Measurements from ENCODE around the gene RBKS. TPM values are rescaled to one million over a fixed set of nuclear protein-coding genes. Genes with fewer than 3 reads are reported as not detected.

Gene RBKS
- total RNA-seq, 2 experiments from 2014 or later, result 2.6 to 3.0 TPM

GRCh38 chr2:27903649-27904404 lies 13.6 kb upstream of the RBKS start:
- TF ChIP-seq CTCF (IDR thresholded peaks at IDR 0.05), result no peak
- H3K4me1 ChIP-seq (ENCODE audit: insufficient read depth, low read length), result no peaks in the 10 kb centered on the region
- Mint-ChIP-seq H3K27ac (no peak overlapping the region), H3K36me3 (ENCODE audit: low read depth) (peaks cover 70% of the 10 kb centered on the region), H3K9me3 (no peaks in the 10 kb centered on the region), H3K4me1 (ENCODE audit: low read depth) (peaks cover 20% of the 10 kb centered on the region), H3K4me3 (no peak overlapping the region), H3K27me3 (no peaks in the 10 kb centered on the region)
- no peaks in the 10 kb centered on the region for H3K27me3 ChIP-seq (ENCODE audit: control insufficient read depth in 1 of 2, insufficient read depth in 2 of 2, low read length in 2 of 2)
- ChIA-PET POLR2A (no interaction called here), CTCF (no interaction called here)
- H3K27ac ChIP-seq (ENCODE audit: low read depth in 1 of 2, low read length in 2 of 2), result no peak overlapping the region
- H3K4me3 ChIP-seq (ENCODE audit: low read length), result no peak overlapping the region
- peak in 1 of 14 experiments; percentile 18 for DNase-seq
- intact Hi-C loops (cut with DNase I, micrococcal nuclease), result no loop called here
- H3K36me3 ChIP-seq (ENCODE audit: insufficient read depth, low read length), result no peaks in the 10 kb centered on the region
- ATAC-seq (ENCODE audit: poor library complexity), result no peak
- no peaks in the 10 kb centered on the region for H3K9me3 ChIP-seq (ENCODE audit: control insufficient read depth in 1 of 2, insufficient read depth in 1 of 2, low read length in 2 of 2)

- POLR2A ChIA-PET, result no interaction called here
- Histone ChIP-seq H3K27ac (ENCODE audit: low read depth in 1 of 2, low read length in 2 of 2) (no peak overlapping the region), H3K27me3 (ENCODE audit: control insufficient read depth in 1 of 2, insufficient read depth in 2 of 2, low read length in 2 of 2) (no peaks in the 10 kb centered on the region), H3K9me3 (ENCODE audit: control insufficient read depth in 1 of 2, insufficient read depth in 1 of 2, low read length in 2 of 2) (no peaks in the 10 kb centered on the region), H3K4me3 (ENCODE audit: low read length) (no peak overlapping the region), H3K4me1 (ENCODE audit: insufficient read depth, low read length) (no peaks in the 10 kb centered on the region), H3K36me3 (ENCODE audit: insufficient read depth, low read length) (peaks cover 6% of the 10 kb centered on the region)
- Mint-ChIP-seq H3K27me3 (no peaks in the 10 kb centered on the region), H3K4me1 (ENCODE audit: low read depth) (peaks cover 27% of the 10 kb centered on the region), H3K4me3 (no peak overlapping the region), H3K36me3 (ENCODE audit: low read depth) (peaks cover 73% of the 10 kb centered on the region), H3K9me3 (no peaks in the 10 kb centered on the region), H3K27ac (no peak overlapping the region)
- TF ChIP-seq CTCF (IDR thresholded peaks at IDR 0.05), result no peak
- ATAC-seq (ENCODE audit: poor library complexity) (no peak), DNase-seq (no peak)
- intact Hi-C loops (cut with DNase I, micrococcal nuclease), result no loop called here
- CTCF ChIA-PET, result no interaction called here
These were observed 12.8 kb upstream of the RBKS start for GRCh38 chr2:27903018-27903417.

DNA sequence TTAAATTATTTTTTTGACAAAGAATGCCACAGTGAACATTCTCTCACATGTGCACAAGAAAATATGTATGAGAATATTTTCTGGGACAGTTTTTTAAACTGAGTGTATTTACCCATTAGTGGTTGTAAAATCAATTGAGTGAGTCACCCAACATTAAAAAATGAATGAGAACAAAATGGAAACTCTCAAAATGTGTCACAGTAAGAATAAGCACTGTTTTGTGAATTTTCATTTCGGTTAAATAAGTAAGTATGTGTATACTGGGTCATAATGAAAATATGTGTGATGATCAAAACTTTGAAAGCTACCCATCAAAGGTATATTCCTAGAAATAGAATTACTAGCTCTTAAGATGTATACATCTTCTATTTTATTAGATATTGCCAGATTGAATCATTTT lies 11.9 kb upstream of the RBKS start:
- ChIA-PET CTCF (no interaction called here), POLR2A (no interaction called here)
- Mint-ChIP-seq H3K36me3 (ENCODE audit: low read depth) (peaks cover 77% of the 10 kb centered on the region), H3K9me3 (no peaks in the 10 kb centered on the region), H3K27me3 (no peaks in the 10 kb centered on the region), H3K4me3 (no peak overlapping the region), H3K4me1 (ENCODE audit: low read depth) (peaks cover 32% of the 10 kb centered on the region), H3K27ac (no peak overlapping the region)
- H3K4me1 ChIP-seq (ENCODE audit: insufficient read depth, low read length), result no peaks in the 10 kb centered on the region
- no peaks in the 10 kb centered on the region for H3K27me3 ChIP-seq (ENCODE audit: control insufficient read depth in 1 of 2, insufficient read depth in 2 of 2, low read length in 2 of 2)
- TF ChIP-seq CTCF (IDR thresholded peaks at IDR 0.05), result no peak
- ATAC-seq (ENCODE audit: poor library complexity) (no peak), DNase-seq (no peak)
- no peaks in the 10 kb centered on the region for H3K9me3 ChIP-seq (ENCODE audit: control insufficient read depth in 1 of 2, insufficient read depth in 1 of 2, low read length in 2 of 2)
- H3K36me3 ChIP-seq (ENCODE audit: insufficient read depth, low read length), result peaks cover 8% of the 10 kb centered on the region
- no peak overlapping the region for H3K27ac ChIP-seq (ENCODE audit: low read depth in 1 of 2, low read length in 2 of 2)
- intact Hi-C loops (cut with DNase I, micrococcal nuclease), result no loop called here
- no peak overlapping the region for H3K4me3 ChIP-seq (ENCODE audit: low read length)

Measured in CD4-positive, alpha-beta T cell (primary cell).